NCI-H1694 treated with DMSO at 0.1 percent for 48 hours (cell line): ENCODE results near the gene SLX9.

Experiments used
- DNase-seq: peaks from one replicate; lab custom pipeline; 2025; lab: John Stamatoyannopoulos, UW

The SLX9 gene

DNA sequence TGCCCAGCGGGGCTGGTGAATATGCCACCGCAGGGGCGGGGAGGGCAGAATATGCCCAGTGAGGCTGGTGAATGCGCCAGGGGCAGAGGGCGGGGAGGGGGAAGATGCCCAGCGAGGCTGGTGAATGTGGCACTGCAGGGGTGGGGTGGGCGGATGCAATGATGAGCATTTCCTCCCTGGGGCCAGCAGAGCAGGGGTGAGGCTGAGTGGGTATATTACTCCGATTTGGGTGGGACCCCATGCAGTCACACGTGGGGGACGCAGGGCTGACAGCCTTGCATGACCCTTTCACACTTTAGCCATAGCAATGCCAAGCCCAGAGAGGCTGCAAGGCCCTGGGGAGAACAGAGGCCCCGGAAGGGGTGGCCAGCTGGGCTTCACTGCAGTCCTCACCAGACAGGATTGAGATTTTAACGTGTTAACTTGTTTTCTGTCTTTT lies 9.3 kb upstream of the SLX9 start:
- no peak for DNase-seq

DNA sequence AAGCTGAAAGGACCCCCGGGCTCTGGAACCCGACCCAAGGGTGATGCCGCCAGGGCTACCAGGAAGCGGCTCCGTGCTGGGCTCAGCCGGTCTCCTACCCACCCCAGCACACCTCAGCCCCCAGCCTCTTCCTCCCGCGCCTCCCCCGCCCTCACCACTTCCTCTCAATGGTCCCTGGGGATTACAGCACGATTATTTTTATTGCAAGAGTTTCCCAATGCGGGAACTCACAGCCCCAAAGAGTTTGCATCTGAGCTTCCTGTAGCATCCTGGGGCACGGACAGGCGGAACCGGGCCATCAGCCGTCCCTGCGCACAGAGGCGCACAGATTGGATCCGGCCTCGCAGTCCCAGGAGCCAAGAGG lies 8.7 kb upstream of the SLX9 start:
- DNase-seq: no peak

DNA sequence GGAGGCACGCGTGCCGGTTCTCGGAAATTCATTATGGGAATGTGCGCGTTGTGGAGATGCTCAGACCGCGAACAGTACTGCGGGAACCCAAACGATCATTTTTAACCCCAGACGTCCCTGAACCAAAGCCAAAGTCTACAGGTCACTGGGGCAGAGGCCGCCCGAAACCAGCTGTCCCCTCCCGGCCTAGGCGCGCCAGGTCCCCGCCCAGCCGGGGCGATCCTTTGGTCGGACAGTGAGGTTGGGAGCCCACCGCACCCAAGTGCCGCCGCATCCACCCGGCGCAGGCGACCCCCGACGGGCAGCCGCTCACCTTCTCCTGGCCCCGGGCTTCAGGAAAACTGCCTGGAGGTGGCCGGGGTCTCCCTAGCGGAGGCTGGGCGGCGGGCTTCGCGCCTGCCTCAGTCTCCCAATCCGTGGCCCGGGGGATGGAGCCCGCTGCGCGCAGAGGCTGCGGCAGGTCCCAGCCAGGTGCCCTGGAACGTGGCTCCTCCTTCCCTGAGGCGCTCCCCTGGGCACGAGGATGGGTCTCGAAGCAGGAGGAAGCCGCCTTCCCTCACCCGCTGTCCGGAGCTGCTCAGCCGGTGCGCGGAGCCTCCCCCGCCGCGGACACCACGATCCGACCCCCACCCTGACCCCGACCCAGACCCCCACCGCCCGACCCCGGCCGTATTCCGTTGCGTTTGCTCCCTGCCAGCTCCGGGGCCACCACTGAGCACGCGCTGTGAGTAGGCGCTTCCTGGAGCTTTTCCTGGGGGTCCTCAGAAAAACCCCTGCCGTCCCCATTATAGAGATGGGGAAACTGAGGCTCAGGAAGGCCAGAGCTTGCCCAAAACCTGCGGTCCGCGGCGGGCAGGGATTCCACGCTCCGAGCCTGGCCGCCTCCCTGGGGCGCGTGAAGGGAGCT lies 8.1 kb upstream of the SLX9 start:
- DNase-seq: no peak

DNA sequence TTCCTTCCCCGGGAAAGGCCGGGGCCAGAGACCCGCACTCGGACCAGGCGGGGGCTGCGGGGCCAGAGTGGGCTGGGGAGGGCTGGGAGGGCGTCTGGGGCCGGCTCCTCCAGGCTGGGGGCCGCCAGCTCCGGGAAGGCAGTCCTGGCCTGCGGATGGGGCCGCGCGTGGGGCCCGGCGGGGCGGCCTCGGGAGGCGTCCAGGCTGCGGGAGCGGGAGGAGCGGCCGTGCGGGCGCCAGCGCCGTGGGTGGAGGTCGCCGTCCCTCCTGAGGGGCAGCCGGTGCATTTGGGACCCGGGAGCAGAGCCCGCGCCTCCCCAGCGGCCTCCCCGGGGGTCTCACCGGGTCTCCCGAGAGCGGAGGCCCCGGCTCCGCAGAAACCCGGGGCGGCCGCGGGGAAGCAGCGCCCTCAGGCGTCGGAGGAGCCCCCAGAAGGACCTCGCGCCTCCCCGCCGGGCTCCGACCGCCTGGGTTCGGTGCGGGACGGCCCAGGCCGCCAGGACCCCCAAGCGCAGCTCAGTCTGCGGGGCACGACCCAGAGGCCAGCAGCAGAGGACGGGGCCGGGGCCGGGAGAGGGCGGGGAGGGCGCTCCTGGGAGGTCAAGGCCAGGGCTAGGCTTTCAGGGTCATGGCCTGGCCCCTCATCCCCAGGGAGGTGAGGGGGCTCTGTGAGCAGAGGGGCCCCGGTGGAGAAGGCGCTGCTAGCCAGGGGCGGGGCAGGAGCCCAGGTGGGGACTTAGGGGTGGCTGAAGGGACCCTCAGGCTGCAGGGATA lies 7.2 kb upstream of the SLX9 start:
- no peak for DNase-seq

DNA sequence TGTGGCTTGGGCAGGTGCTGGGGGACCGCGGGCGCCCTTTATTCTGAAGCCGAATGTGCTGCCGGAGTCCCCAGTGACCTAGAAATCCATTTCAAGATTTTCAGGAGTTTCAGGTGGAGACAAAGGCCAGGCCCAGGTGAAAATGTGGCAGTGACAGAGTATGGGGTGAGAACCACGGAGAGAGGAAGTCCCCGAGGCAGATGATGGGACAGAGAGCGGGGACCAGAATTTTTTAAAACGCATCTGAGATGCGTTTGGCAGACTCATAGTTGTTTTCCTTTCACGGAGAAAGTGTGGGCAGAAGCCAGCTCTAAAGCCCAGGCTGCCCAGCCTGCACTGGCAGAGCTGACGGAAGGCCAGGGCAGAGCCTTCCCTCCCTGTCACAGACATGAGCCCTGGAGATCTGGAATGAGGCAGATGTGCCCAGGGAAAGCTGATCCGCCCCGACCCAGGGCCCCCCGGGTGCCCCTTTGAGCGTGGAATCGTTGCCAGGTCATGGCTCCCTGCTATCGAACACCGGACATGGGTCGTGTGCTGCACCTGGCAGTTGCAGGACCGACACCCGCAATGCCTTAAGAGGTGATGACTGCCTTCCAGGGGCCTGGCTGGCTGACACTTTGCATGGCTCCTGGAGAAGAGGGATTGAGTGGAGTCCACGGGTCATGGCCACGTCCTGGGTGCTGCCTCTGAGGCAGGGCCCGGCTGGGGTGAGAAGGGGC lies 6.5 kb upstream of the SLX9 start:
- DNase-seq: no peak

DNA sequence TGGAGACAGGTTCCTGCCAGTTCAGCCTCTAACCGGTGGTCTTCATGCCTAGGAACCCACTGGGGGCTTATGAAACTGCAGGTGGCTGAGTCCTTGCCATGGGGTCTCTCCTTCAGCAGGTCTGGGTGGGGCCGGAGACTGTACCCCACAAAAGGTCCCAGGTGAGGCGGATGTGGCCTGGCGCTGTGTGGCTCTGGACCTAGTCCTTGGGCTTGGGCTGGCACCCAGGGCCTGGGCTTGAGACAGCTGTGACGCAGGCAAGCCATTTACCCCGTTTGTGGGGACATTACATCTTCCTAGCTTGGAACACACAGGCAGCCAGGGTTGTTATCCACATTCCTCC lies 5.9 kb upstream of the SLX9 start:
- DNase-seq: no peak

DNA sequence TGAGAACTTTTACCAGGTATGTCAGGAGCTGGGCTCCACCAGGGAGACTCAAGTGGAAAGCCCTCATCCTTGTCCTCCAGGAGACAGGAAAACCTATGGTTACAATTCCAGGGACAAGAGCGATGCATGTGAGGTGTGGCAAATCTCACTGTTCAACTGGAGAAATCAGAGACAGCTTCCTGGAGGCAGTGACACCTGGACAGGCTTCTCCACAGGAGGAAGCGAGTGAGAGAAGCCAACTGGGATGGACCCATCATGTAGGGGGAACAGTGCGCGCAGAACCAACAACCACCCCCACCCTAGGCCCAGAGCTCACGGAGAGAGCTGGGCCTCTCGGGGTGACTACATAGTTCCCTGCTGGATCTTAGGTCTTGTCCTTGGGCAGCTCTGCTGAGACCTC lies 5.6 kb upstream of the SLX9 start:
- DNase-seq: no peak

DNA sequence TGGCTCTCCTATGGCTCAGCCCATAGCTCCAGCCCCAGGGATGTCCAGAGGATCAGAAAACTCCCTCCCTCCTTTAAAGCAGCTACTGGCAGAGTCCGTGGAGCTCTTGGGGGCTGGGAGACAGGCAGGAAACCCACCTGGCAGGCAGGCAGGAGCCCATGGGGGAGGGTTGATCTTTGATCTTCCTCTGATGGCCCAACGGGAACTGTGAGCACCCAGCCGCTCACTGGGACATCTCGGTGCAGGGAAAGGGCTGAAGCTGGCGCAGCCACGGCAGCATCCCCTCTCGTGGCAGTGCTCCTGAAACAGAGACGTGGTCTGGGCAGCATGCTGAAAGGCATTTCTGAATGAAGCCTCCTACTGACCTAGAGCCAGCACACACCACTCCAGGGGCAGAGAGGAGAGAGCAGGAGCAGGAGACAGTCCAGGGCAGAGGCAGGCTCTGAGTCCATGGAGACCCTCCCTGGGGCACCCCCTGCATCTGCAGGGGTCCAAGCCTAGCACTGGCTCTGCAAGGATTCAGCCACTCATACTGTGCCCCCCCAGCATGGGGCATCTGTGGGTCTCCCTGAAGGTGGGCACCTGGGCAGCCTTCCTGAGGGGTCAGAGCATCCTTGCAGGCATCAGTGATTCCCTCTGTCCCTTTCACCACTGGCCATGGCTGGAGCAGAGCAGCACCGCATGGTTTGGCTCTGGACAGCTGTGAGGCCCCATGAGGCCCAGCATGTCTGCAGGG lies 4.9 kb upstream of the SLX9 start:
- DNase-seq: no peak

DNA sequence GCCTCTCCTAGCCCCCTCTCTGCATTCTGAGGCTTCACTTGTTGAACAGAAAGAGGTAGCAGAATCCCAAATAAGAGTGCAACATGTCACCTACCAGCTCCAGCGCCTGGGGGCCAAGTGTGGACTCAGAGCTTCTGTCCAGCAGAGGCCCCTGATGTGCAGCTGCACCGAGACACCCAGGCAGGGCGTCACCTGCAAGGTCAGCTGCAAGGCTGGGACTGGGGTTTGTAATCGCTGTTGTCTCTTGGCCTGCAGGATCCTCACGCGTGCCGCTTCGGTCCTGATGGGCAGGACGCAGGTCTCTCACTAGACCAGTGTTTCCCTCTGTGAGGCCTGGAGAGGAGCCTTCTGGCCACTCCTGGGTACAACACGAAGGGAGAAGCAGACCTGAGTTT lies 4.3 kb upstream of the SLX9 start:
- no peak for DNase-seq

DNA sequence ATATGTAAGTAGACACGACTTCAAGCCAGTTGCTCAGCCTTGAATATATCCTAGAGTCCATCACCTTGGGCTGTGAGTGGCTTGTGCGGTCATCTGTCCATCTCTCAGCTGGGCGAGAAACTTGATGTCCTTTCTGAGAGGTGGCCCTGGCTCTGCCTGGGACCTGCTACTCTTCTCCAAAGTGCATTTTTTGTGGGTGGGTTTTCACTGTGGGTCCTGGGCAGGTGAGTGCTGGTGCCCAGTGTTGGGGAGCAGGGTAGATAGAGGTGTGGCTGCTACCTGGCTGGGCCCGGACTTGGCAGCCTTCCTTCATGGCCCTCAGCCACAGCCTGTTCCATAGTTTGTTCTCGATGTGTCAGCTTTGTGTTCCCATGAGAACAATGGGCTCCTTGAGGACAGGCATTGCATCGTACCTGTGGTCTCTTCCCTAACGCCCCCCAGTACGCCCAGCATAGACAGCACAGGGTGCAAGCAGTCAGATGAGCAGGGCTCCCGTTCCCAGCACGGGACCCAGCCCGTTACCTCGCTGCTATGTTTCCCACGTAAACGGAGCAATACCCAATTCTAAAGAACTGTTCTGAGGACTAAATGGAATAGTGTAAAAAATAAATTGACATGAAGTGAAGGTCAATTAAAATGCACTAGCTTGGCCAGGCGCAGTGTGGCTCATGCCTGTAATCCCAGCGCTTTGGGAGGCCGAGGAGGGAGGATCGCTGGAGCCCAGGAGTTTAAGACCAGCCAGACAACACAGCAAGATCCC lies 877 bp upstream of the SLX9 start:
- no peak for DNase-seq

DNA sequence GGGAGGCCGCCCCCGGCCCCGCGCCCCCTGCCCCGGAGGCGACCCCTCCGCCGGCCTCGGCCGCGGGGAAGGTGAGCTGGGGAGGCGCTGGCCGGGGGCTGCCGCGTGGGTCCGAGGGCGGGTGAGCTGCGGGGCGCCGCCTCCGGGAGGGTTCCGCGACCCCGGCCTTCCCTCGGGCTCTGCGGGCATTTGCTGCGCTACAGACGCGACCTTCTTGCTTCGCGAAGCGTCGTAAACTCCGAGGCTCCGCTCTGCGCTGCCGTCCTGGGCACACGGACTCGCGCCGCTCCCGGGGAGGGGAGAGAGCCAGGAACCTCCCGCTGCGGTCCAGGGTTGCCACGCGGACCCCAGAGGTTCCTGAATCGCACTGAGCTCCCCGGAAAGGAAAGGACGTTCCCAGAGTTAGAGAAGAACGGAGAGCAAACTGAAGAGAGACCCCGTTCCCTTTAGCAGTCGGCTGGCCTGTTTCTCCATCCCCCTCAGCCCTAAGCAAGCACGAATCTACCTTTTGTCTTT lies 345 bp downstream of the SLX9 start:
- DNase-seq: no peak

DNA sequence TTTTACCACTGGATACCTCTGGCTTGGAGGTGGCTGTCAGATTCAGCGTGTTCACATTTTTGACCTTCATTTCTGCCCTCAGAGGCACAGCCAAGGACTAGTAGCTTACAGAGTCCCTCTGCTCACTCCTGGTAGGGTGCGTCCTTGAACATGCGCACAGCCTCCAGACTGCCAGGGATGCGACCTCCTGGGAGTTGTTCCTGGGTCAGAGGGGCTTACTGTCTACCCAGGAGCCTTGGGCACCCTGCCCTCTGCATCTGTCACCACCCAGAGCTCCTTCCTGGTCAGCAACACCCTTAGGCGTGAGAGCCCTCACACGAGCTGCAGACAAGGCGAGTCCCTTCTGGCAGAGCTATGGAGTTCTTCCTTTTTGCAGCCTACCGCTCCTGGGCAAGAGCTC lies 1.7 kb downstream of the SLX9 start:
- no peak for DNase-seq

DNA sequence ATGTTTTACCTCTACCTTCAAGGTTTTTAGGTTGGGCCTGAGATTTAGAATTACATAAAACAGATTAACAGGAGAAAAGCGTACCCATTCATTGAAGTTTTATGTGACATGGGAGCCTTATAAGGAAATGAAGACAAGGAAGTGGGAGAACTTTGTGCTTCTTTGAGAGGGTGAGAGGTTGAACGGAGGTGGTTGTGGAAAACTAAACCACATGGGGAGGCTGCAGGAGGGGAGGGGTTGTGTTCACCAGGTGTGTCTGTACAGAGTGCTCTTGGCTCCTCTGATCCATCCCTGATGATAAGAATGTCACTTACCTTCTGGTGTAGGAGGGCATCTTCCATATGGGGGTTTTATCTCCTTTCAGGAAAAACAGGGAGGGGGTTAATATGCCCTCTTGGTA lies 2.7 kb downstream of the SLX9 start:
- no peak for DNase-seq

DNA sequence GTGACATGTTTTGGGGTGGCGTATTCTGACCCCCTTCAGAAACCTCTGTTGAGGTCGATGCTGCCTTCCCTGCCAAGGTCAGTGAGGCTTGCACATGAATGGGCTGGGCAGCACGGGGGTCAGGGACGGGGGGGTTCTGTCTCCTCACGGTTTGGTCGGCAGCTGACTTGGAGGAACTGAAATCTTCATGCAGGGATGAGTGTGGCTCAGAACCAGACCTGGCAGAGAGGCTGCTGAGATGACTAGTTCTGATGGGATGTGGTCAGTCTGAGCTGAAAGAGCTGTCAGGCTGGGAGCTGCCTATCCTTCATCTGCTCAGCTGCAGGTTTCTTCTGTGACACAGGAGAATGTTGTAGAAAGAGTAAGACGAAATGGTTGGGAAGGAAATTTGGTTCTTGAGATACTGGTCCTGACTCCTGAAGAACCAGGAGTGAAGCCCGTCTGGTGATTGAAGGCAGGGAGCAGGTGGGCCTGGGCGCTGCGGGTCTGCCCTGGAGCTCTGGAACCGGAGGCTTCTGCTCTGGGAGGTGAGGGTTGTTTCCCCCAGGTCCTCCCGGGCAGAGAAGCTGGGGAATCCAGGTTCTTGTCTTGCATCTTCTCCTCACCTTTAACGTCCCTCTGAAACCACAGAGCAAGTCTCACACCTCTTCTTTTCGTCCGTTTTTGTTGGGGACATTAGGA lies 3.3 kb downstream of the SLX9 start:
- DNase-seq: no peak

DNA sequence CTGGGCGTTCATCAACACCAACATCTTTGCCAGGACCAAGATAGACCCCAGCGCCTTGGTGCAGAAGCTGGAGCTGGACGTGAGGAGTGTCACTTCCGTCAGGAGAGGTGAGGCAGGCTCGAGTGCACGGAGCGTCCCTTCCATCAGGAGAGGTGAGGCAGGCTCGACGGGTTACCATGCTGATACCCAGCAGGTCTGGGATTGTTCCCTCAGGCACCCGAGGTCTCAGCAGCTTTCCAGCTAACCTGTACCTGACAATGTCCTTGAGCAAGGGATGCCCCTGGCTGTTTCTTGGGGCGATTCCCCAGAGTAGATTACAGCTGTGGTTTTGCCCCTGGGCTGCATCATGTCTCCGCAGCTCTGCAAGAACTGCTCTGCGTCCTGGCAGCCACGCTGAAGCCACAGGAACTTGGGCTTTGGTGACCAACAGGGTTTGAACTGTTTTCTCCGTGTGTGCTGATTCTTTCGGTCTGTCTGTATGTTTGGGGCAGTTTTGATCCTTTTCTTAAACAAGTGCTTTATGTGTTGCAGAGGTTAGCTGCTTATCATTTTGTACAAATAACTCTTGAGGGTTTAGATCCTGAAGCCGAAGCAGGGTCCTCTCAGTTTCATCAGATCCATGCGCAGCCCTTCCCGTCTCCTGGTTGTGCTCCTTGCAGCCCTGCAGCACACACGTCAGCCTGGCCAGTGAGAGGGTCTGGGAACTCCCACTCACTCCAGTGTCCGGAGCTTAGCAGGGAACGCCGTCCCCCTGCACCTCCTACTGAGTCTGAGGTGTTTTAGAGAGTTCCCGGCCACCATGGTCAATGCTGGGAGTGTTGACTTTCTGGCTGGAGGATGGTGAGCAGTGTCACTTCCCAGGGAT lies 4.1 kb downstream of the SLX9 start:
- DNase-seq: no peak

DNA sequence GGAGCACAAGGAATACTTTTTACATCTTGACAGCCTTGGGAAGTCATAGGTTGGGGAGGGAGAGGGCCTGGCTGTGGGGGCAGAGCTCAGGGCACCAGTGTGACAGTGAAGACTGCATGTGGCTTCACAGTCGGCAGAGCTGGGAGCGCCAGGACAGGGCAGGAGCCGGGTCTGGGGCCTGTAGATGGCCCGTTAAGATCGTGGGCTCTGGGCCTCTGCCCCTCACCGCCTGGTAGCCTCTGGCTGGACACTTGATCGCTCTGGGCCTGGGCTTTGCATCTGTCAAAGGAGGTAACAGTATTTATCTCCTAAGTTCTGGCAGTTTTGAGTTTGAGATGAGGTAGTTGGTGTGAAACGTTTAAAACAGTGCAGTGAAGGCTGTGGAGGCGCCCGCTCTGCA lies 4.8 kb downstream of the SLX9 start:
- DNase-seq: no peak

DNA sequence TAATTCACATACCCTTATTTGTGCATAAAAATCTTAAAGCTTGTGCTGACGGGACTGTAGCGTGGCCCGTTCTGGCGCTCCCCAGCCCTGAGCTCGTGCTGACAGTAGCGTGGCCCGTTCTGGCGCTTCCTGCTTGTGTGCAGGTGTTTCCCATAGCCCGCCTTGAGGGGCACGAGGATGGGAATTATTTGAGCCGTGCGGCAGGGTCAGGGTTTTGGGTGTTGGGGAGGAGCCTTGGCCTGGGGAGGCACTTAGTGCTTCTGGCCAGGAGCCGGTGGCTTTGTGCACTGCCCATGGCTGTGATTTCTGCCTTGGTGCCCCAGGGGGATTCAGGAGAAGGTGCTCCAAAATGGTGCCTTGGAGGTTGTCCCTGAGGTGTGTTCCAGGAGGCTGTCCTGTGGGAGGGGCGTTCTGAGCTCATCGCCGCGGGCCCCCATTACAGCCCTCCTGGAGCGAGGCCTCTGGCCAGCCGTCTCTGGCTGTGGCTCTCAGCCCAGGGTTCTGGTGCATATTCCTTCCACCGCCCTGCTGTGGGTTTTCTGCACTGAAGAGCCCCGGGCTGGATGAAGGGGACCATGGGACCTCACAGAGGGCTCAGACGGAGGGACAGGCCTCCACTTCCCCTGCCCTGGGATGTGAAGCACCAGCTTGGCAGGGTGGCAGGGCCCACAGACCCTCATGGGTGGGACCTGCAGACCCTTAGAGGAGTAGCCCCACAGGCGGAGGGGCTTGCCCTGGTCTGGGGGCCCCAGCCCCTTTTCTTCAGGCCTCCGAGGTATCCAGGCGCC lies 6.6 kb downstream of the SLX9 start:
- no peak for DNase-seq

DNA sequence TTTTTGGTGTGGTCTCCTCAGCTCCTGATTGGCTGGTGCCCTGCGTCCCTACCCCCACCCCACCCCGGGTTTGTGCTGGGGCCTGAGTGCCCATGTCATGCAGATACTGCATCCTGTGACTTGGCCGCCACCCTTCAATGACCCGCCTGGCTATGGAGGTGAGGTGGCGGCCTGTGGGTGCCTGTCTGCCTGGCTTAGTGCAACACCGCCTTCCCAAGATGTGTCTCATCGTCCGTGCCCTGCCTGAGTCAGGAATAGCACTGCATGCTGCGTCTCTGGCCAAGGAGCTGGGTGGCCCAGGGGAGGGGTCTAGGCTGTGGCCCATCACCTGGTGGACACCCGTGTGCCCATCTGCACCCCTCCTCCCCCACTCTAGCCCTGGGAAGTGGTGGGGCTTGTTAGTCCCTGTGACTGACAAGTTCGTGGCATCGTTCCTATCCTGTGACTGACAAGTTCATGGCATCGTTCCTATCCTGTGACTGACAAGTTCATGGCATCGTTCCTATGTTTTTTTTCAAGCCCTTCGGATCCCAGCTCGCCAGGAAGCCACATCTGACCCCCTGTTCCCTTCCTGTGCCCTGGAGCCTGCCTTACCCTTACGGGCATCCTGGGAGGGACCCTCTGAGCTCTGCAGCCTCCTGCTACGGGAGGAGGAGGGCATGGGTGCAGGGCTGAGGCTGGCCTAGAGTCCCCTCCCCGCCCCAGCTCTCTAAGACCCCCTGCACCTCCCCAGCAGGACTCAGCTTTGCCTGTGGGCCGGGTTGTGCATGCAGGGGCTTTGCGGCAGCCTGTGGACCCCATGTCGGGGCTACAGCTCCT lies 7.5 kb downstream of the SLX9 start:
- DNase-seq: no peak
